Measurements from ENCODE around the gene WDR88. TPM values are rescaled to one million over a fixed set of nuclear protein-coding genes. Genes with fewer than 3 reads are reported as not detected.

The WDR88 gene
- total and polyA plus RNA-seq, 12 donors: 0.03 to 0.11 TPM; not detected in 10

DNA sequence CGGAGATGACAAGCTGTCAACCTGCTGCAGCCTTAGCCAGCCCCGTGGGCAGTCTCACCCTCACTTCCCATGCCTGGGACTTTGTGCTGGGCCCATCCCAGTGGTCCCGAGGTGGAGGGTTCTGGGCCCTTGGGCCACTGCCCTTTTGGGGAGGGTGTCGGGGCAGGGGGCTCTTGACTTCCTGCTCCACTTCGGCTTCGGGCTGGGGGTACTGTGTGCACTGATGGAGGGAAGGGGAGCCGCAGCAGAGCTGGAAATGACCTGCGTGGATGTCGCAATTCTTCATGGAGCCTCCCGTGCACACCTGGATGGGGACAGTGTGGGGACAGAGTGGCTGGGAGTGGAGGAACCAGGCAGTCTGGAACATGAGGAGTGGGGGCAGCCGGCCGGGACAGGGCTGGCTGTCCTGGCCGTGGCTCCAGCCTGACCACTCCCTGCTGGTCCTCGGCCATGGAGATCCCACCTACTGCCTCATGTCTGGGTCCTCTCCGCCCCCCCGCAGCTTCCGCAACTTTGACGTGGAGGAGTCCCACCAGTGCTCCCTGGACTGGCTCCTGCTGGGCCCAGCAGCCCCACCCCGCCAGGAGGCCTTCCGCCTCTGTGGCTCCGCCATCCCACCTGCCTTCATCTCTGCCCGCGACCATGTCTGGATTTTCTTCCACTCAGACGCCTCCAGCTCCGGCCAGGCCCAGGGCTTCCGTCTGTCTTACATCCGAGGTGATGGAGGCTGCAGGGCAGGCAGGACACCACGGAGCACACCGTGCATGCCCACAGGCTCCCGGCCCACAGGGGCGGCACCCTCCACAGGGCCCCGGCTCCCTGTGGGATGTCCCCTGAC lies 72.4 kb downstream of the WDR88 start:
- intact Hi-C loops (cut with DNase I): no loop called here
- no peak for TF ChIP-seq POLR2A (IDR thresholded peaks at IDR 0.05)
- TF ChIP-seq, protein P1, sequence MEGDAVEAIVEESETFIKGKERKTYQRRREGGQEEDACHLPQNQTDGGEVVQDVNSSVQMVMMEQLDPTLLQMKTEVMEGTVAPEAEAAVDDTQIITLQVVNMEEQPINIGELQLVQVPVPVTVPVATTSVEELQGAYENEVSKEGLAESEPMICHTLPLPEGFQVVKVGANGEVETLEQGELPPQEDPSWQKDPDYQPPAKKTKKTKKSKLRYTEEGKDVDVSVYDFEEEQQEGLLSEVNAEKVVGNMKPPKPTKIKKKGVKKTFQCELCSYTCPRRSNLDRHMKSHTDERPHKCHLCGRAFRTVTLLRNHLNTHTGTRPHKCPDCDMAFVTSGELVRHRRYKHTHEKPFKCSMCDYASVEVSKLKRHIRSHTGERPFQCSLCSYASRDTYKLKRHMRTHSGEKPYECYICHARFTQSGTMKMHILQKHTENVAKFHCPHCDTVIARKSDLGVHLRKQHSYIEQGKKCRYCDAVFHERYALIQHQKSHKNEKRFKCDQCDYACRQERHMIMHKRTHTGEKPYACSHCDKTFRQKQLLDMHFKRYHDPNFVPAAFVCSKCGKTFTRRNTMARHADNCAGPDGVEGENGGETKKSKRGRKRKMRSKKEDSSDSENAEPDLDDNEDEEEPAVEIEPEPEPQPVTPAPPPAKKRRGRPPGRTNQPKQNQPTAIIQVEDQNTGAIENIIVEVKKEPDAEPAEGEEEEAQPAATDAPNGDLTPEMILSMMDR (IDR thresholded peaks at IDR 0.05): no peak
- Histone ChIP-seq H3K4me1 (replicated peaks in 1 of 2) (no peaks in the 10 kb centered on the region), H3K4me3 (no peak overlapping the region), H3K27me3 (no peaks in the 10 kb centered on the region), H3K9me3 (replicated peaks in 1 of 3) (no peaks in the 10 kb centered on the region), H3K27ac (no peak overlapping the region), H3K36me3 (replicated peaks in 1 of 2) (peaks cover 0 to 38% of the 10 kb centered on the region in 2 donors)
- 86 to 92% (median 91%) methylated on average over 21 to 32 of the region's 32 CpGs for WGBS, 4 donors
- no peak for DNase-seq

DNA sequence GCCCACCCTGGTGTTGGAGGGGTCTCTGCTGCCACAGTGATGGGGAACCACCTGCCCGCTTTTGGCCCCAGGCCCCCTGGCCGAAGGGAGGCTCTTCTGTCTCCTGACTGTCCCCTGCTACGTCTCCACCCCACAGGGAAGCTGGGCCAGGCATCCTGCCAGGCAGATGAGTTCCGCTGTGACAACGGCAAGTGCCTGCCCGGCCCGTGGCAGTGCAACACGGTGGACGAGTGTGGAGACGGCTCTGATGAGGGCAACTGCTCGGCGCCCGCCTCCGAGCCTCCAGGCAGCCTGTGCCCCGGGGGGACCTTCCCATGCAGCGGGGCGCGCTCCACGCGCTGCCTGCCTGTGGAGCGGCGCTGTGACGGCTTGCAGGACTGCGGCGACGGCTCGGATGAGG lies 73.2 kb downstream of the WDR88 start:
- Histone ChIP-seq H3K4me1 (replicated peaks in 1 of 2) (no peaks in the 10 kb centered on the region), H3K36me3 (replicated peaks in 1 of 2) (peaks cover 0 to 38% of the 10 kb centered on the region in 2 donors), H3K4me3 (no peak overlapping the region), H3K27ac (no peak overlapping the region), H3K27me3 (no peaks in the 10 kb centered on the region), H3K9me3 (replicated peaks in 1 of 3) (no peaks in the 10 kb centered on the region)
- TF ChIP-seq, protein P1 (IDR thresholded peaks at IDR 0.05): no peak
- no peak for TF ChIP-seq POLR2A (IDR thresholded peaks at IDR 0.05)
- 90 to 94% (median 92%) methylated on average over 10 to 27 of the region's 27 CpGs for WGBS, 4 donors
- intact Hi-C loops (cut with DNase I): no loop called here
- no peak for DNase-seq

DNA sequence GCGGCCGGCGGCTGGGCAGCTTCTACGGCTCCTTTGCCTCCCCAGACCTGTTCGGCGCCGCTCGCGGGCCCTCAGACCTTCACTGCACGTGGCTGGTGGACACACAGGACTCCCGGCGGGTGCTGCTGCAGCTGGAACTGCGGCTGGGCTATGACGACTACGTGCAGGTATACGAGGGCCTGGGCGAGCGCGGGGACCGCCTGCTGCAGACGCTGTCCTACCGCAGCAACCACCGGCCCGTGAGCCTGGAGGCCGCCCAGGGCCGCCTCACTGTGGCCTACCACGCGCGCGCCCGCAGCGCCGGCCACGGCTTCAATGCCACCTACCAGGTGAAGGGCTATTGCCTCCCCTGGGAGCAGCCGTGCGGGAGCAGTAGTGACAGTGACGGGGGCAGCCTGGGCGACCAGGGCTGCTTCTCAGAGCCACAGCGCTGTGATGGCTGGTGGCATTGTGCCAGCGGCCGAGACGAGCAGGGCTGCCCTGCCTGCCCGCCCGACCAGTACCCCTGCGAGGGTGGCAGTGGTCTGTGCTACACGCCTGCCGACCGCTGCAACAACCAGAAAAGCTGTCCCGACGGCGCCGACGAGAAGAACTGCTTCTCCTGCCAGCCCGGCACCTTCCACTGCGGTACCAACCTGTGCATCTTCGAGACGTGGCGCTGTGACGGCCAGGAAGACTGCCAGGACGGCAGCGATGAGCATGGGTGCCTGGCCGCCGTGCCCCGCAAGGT lies 73.8 kb downstream of the WDR88 start:
- no peak overlapping the region for H3K4me3 ChIP-seq

More for the DNA sequence above, 73.8 kb downstream of the WDR88 start:
- DNase-seq: no peak
- Histone ChIP-seq H3K9me3 (replicated peaks in 1 of 3) (no peaks in the 10 kb centered on the region), H3K27me3 (no peaks in the 10 kb centered on the region), H3K36me3 (replicated peaks in 1 of 2) (peaks cover 0 to 38% of the 10 kb centered on the region in 2 donors), H3K4me1 (replicated peaks in 1 of 2) (no peaks in the 10 kb centered on the region), H3K27ac (no peak overlapping the region)
- TF ChIP-seq, protein P1 (IDR thresholded peaks at IDR 0.05): no peak
- no peak for TF ChIP-seq POLR2A (IDR thresholded peaks at IDR 0.05)
- intact Hi-C loops (cut with DNase I): no loop called here
- WGBS, 4 donors: 94 to 97% (median 96%) methylated on average over 22 to 64 of the region's 64 CpGs
